KMS-11 (cell line): ENCODE measurements around the gene MAP7D3.

ENCODE experiments used
- H2AFZ ChIP-seq: fragments of 200-600 bp; sonication (generic); 2 replicates; pipeline ENCODE4 v1.6.1; 2016; ENCODE audit warnings: antibody characterized with exemption, mixed run types, low read depth
- H3K27ac ChIP-seq: fragments of 200-600 bp; sonication (generic); 2 replicates; pipeline ENCODE4 v1.6.1; 2016; ENCODE audit warnings: mild to moderate bottlenecking, mixed run types
- H3K27me3 ChIP-seq: fragments of 200-600 bp; sonication (generic); 2 replicates; pipeline ENCODE4 v1.6.1; 2017; ENCODE audit warnings: mild to moderate bottlenecking, low read depth, mixed run types, moderate library complexity; ENCODE audit not compliant: insufficient read depth
- H3K36me3 ChIP-seq: fragments of 200-600 bp; sonication (generic); 2 replicates; pipeline ENCODE4 v1.6.1; 2017; ENCODE audit warnings: mild to moderate bottlenecking, mixed run types; ENCODE audit not compliant: insufficient read depth
- H3K4me1 ChIP-seq: fragments of 200-600 bp; sonication (generic); 2 replicates; pipeline ENCODE4 v1.6.1; 2016; ENCODE audit warnings: mild to moderate bottlenecking, low read depth, mixed run types; ENCODE audit not compliant: poor library complexity, severe bottlenecking
- H3K4me2 ChIP-seq: fragments of 200-600 bp; sonication (generic); 2 replicates; pipeline ENCODE4 v1.7.0; 2016; ENCODE audit warnings: mild to moderate bottlenecking, mixed run types
- H3K4me3 ChIP-seq: fragments of 200-600 bp; sonication (generic); IDR thresholded peaks from 2 replicates; pipeline ENCODE4 v1.6.1; 2017; ENCODE audit warnings: low read depth, low read length, mixed read lengths; ENCODE audit not compliant: insufficient read depth
- H3K79me2 ChIP-seq: fragments of 200-600 bp; sonication (generic); 2 replicates; pipeline ENCODE4 v1.6.1; 2016; ENCODE audit warnings: low read depth, mixed run types; ENCODE audit not compliant: insufficient read depth
- H3K9ac ChIP-seq: fragments of 200-600 bp; sonication (generic); 2 replicates; pipeline ENCODE4 v1.6.1; 2016; ENCODE audit warnings: mild to moderate bottlenecking, mixed run types
- H4K20me1 ChIP-seq: fragments of 200-600 bp; sonication (generic); 2 replicates; pipeline ENCODE4 v1.6.1; 2016; ENCODE audit warnings: mild to moderate bottlenecking, mixed run types; ENCODE audit not compliant: insufficient read depth
- CTCF ChIP-seq: fragments of 200-600 bp; sonication (generic); conservative IDR thresholded peaks from 2 replicates; pipeline ENCODE4 v1.6.1; 2017; ENCODE audit warnings: low read depth, mild to moderate bottlenecking, antibody characterized with exemption, low read length, moderate library complexity, mixed read lengths

MAP7D3 gene

GRCh38 chrX:136275553-136275952 lies 24.4 kb upstream of the MAP7D3 start:
- no peak overlapping the region for H3K27ac ChIP-seq
- no peaks in the 10 kb centered on the region for H3K27me3 ChIP-seq
- H3K4me3 ChIP-seq: no peak overlapping the region
- no peak for TF ChIP-seq CTCF
- no peaks in the 10 kb centered on the region for H3K36me3 ChIP-seq
- no peaks in the 10 kb centered on the region for H4K20me1 ChIP-seq
- H3K4me1 ChIP-seq: no peaks in the 10 kb centered on the region
- H3K79me2 ChIP-seq: no peaks in the 10 kb centered on the region
- H2AFZ ChIP-seq: no peak overlapping the region
- H3K9ac ChIP-seq: no peak overlapping the region
- H3K4me2 ChIP-seq: no peak overlapping the region

GRCh38 chrX:136273986-136274385 lies 22.8 kb upstream of the MAP7D3 start:
- no peak overlapping the region for H3K4me3 ChIP-seq
- no peak overlapping the region for H3K9ac ChIP-seq
- H3K4me1 ChIP-seq: peaks cover 3% of the 10 kb centered on the region
- H3K79me2 ChIP-seq: no peaks in the 10 kb centered on the region
- no peak overlapping the region for H3K4me2 ChIP-seq
- no peak for TF ChIP-seq CTCF
- H3K36me3 ChIP-seq: no peaks in the 10 kb centered on the region
- H4K20me1 ChIP-seq: no peaks in the 10 kb centered on the region
- no peaks in the 10 kb centered on the region for H3K27me3 ChIP-seq
- no peak overlapping the region for H2AFZ ChIP-seq
- no peak overlapping the region for H3K27ac ChIP-seq

- H3K27me3 ChIP-seq: no peaks in the 10 kb centered on the region
- no peak overlapping the region for H3K4me2 ChIP-seq
- H3K79me2 ChIP-seq: no peaks in the 10 kb centered on the region
- no peak for TF ChIP-seq CTCF
- H3K27ac ChIP-seq: no peak overlapping the region
- H3K4me1 ChIP-seq: peaks cover 3% of the 10 kb centered on the region
- H4K20me1 ChIP-seq: no peaks in the 10 kb centered on the region
- no peaks in the 10 kb centered on the region for H3K36me3 ChIP-seq
- no peak overlapping the region for H2AFZ ChIP-seq
- H3K9ac ChIP-seq: no peak overlapping the region
- H3K4me3 ChIP-seq: no peak overlapping the region
Observed at GRCh38 chrX:136272325-136272724, 21.1 kb upstream of the MAP7D3 start.

- Histone ChIP-seq H3K27ac (no peak overlapping the region), H3K4me1 (peaks cover 3% of the 10 kb centered on the region), H3K4me3 (no peak overlapping the region), H3K27me3 (no peaks in the 10 kb centered on the region), H3K36me3 (no peaks in the 10 kb centered on the region), H3K4me2 (no peak overlapping the region), H4K20me1 (no peaks in the 10 kb centered on the region), H2AFZ (no peak overlapping the region), H3K79me2 (no peaks in the 10 kb centered on the region), H3K9ac (no peak overlapping the region)
- no peak for TF ChIP-seq CTCF
Observed at GRCh38 chrX:136271300-136271699, 20.1 kb upstream of the MAP7D3 start.

- Histone ChIP-seq H3K4me3 (no peak overlapping the region), H4K20me1 (no peaks in the 10 kb centered on the region), H3K4me1 (peaks cover 3% of the 10 kb centered on the region), H2AFZ (no peak overlapping the region), H3K36me3 (no peaks in the 10 kb centered on the region), H3K79me2 (no peaks in the 10 kb centered on the region), H3K4me2 (no peak overlapping the region), H3K27ac (no peak overlapping the region), H3K9ac (no peak overlapping the region), H3K27me3 (no peaks in the 10 kb centered on the region)
- TF ChIP-seq CTCF: no peak
Observed at GRCh38 chrX:136269921-136270320, 18.7 kb upstream of the MAP7D3 start.
